Body of pancreas (tissue), 4 donors: Measurements from ENCODE around the gene DDHD1. TPM values are rescaled to one million over a fixed set of nuclear protein-coding genes. Genes with fewer than 3 reads are reported as not detected.
"Not testable (repeated sequence)": the region's sequence is repeated elsewhere in the genome, so short reads cannot be mapped to it uniquely, and the experiment has no call there.

Experiments
- ATAC-seq: fragments of 150-250 bp; one replicate; pipeline ENCODE4 v1.9.1; 2016
- DNase-seq, 4 donors: peaks; one replicate each; pipeline ENCODE4 v3.0.0-alpha.2; 2019
- H3K27ac ChIP-seq, 4 donors: fragments of 200-600 bp; sonication (generic); 1 replicate in 3 of 4; 2 replicates in 1 of 4; pipeline versions ENCODE4 v1.5.1 to v1.6.1; 2016 to 2019; ENCODE audit warnings: mild to moderate bottlenecking in 1 of 4, mixed read lengths in 1 of 4, moderate library complexity in 1 of 4
- H3K27me3 ChIP-seq, 2 donors: fragments of 200-600 bp; sonication (generic); one replicate each; pipeline ENCODE4 v1.6.0; 2016; ENCODE audit warnings: mild to moderate bottlenecking in 1 of 2
- H3K36me3 ChIP-seq, 2 donors: fragments of 200-600 bp; sonication (generic); replicated peaks in 1 of 2; 2 replicates each; pipeline ENCODE4 v1.5.1; 2016; ENCODE audit warnings: low read depth in 2 of 2; ENCODE audit not compliant: insufficient read depth in 1 of 2
- H3K4me1 ChIP-seq: fragments of 200-600 bp; sonication (generic); one replicate; pipeline ENCODE4 v1.6.0; 2016
- H3K4me3 ChIP-seq, 2 donors: fragments of 200-600 bp; sonication (generic); 1 replicate in 1 of 2; 2 replicates in 1 of 2; pipeline ENCODE4 v1.5.1; 2016 to 2019
- H3K9me3 ChIP-seq, 3 donors: fragments of 200-600 bp; sonication (generic); 1 replicate in 2 of 3; 2 replicates in 1 of 3; pipeline ENCODE4 v1.5.1; 2016
- POLR2A ChIP-seq, 3 donors: fragments of 450-650 bp; IDR thresholded peaks; one replicate each; pipeline ENCODE4 v1.6.1; 2016; ENCODE audit warnings: antibody characterized with exemption in 3 of 3, mild to moderate bottlenecking in 2 of 3
- WGBS, 2 donors: methylation state at CpG; one replicate each; pipeline ENCODE4 v1.1.5; 2017; 5-methylcytosine and 5-hydroxymethylcytosine counted together
- intact Hi-C: fragments of 100-400 bp; cut with DNase I; formaldehyde crosslinking; loops from one replicate; pipeline ENCODE4 v1.15.1; 2023
- total RNA-seq, 2 donors: library from RNA; depleted of rRNA; stranded (reverse); fragments of >200 nt; gene quantifications; one replicate each; pipeline ENCODE4 v1.1.0, GENCODE V29; 2016
- TF ChIP-seq, protein P1 (sequence below), 7 experiments: fragments of 450-650 bp in 4 of 7; fragments of 200-600 bp in 3 of 7; sonication (generic) in 3 of 7; IDR thresholded peaks; one replicate each; pipeline ENCODE4 v1.5.1; 2016 to 2019; ENCODE audit warnings: antibody characterized with exemption in 7 of 7

The DDHD1 gene
- total RNA-seq, 2 donors from 2014 or later = 7.6 to 22.6 TPM

DNA sequence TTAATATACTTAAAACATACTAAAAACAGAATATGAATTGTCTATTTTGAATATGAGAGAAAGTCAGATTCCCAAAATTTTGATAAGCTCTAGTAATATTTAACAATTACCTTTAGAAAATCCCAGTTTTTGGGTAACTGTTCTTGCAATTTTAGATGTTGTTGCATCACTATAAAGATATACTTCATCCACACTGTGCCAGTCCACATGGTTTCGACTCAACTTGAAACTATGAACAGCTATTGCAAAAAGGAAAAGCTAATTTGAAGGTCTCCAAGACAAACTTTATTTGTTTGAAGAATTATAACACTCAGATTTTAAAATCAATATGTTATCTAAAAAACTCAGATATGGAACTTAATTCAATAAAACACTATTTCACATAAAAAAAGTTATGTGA, 59.9 kb downstream of the DDHD1 start:
- Histone ChIP-seq H3K27ac (no peak overlapping the region), H3K9me3 (no peaks in the 10 kb centered on the region), H3K27me3 (no peaks in the 10 kb centered on the region), H3K36me3 (no peaks in the 10 kb centered on the region), H3K4me1 (peaks cover 3% of the 10 kb centered on the region), H3K4me3 (no peak overlapping the region)
- DNase-seq (no peak), ATAC-seq (no peak)
- TF ChIP-seq, protein P1, sequence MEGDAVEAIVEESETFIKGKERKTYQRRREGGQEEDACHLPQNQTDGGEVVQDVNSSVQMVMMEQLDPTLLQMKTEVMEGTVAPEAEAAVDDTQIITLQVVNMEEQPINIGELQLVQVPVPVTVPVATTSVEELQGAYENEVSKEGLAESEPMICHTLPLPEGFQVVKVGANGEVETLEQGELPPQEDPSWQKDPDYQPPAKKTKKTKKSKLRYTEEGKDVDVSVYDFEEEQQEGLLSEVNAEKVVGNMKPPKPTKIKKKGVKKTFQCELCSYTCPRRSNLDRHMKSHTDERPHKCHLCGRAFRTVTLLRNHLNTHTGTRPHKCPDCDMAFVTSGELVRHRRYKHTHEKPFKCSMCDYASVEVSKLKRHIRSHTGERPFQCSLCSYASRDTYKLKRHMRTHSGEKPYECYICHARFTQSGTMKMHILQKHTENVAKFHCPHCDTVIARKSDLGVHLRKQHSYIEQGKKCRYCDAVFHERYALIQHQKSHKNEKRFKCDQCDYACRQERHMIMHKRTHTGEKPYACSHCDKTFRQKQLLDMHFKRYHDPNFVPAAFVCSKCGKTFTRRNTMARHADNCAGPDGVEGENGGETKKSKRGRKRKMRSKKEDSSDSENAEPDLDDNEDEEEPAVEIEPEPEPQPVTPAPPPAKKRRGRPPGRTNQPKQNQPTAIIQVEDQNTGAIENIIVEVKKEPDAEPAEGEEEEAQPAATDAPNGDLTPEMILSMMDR (IDR thresholded peaks at IDR 0.05) = no peak
- no peak for TF ChIP-seq POLR2A (IDR thresholded peaks at IDR 0.05)
- WGBS, 2 donors = 28 to 31% methylated on average over 1 of the region's 1 CpG
- intact Hi-C loops = no loop called here

GRCh38 chr14:53090853-53091252, 62.3 kb downstream of the DDHD1 start:
- no peaks in the 10 kb centered on the region for H3K27me3 ChIP-seq
- no peaks in the 10 kb centered on the region for H3K36me3 ChIP-seq
- no peak overlapping the region for H3K4me3 ChIP-seq
- ATAC-seq (no peak), DNase-seq (no peak)
- H3K4me1 ChIP-seq = peaks cover 3% of the 10 kb centered on the region
- TF ChIP-seq, protein P1 (IDR thresholded peaks at IDR 0.05) = no peak
- no peak for TF ChIP-seq POLR2A (IDR thresholded peaks at IDR 0.05)
- no peaks in the 10 kb centered on the region for H3K9me3 ChIP-seq
- H3K27ac ChIP-seq = no peak overlapping the region
- intact Hi-C loops = no loop called here
- WGBS, 2 donors = 95% methylated on average over 2 of the region's 2 CpGs

DNA sequence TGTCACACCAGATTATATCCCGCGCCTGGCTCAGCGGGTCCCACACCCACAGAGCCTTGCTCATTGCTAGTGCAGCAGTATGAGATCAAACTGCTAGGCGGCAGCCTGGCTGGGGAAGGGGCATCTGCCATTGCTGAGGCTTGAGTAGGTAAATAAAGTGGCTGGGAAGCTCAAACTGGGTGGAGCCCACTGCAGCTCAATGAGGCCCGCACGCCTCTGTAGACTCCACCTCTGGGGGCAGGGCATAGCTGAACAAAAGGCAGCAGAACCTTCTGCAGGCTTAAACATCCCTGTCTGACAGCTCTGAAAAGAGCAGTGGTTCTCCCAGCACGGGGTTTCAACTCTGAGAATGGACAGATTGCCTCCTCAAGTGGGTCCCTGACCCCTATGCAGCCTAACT, 68.2 kb downstream of the DDHD1 start:
- H3K27ac ChIP-seq, ATAC-seq, H3K27me3 ChIP-seq, H3K4me1 ChIP-seq, H3K9me3 ChIP-seq, DNase-seq, H3K36me3 ChIP-seq, intact Hi-C loops, H3K4me3 ChIP-seq: not testable (repeated sequence)
- WGBS, 2 donors = 95 to 98% methylated on average over 6 to 7 of the region's 7 CpGs

DNA sequence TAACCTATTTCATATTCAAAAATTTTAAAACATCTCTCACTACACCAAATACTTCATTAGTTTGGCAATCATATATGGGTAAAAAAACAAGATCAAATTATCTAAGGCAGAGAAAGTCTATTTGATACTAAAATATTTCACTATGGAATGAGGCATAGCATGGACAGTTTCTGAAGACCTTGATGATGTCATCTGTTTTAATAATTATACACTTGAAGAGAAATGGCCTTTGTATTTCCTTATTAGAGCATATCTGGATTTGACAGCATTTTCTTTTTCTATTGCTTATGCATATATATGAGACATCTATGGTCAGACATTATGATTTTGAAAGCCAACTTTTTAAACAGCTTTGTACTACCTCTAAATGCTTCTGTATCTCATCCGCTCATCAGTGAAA, 88.6 kb downstream of the DDHD1 start:
- Histone ChIP-seq H3K4me1 (no peaks in the 10 kb centered on the region), H3K27me3 (no peaks in the 10 kb centered on the region), H3K9me3 (no peaks in the 10 kb centered on the region), H3K4me3 (no peak overlapping the region), H3K27ac (no peak overlapping the region), H3K36me3 (no peaks in the 10 kb centered on the region)
- no peak for TF ChIP-seq POLR2A (IDR thresholded peaks at IDR 0.05)
- TF ChIP-seq, protein P1 (IDR thresholded peaks at IDR 0.05) = no peak
- DNase-seq (no peak), ATAC-seq (no peak)
- 40 to 52% methylated on average over 1 of the region's 1 CpG for WGBS, 2 donors
- intact Hi-C loops = no loop called here

- Histone ChIP-seq H3K4me3 (no peak overlapping the region), H3K9me3 (no peaks in the 10 kb centered on the region), H3K27ac (no peak overlapping the region), H3K27me3 (no peaks in the 10 kb centered on the region), H3K36me3 (no peaks in the 10 kb centered on the region), H3K4me1 (no peaks in the 10 kb centered on the region)
- intact Hi-C loops = no loop called here
- DNase-seq = no peak
- no peak for ATAC-seq
- WGBS, 2 donors = 83 to 84% methylated on average over 8 of the region's 8 CpGs
- no peak for TF ChIP-seq POLR2A (IDR thresholded peaks at IDR 0.05)
- TF ChIP-seq, protein P1 (IDR thresholded peaks at IDR 0.05) = no peak
Observed at GRCh38 chr14:53062856-53063255, 90.3 kb downstream of the DDHD1 start.
